Midbrain (tissue), 1 donor: ENCODE measurements around the gene SCYL3.

Experiments
- DNase-seq: peaks from one replicate; lab custom pipeline; 2025; lab: John Stamatoyannopoulos, UW

The SCYL3 gene

DNA sequence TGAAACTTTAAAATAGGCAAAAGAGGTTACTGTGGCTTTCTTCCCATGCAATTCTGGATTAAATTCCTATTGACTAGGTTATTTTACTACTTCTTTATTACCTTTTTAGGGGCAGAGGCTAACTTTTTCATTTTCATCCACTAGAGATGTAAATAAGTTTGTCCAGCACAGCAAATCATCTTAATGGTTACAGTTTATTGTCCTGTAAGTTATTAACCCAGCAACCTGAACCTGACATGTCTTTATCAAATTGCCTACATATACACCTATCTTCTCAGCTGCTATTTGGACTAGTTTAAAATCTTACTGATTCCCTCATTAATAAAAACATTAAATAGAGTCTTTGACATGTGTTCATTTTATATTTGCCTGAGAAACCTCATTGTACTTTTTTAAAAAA lies 6.9 kb upstream of the SCYL3 start:
- no peak for DNase-seq

GRCh38 chr1:169899519-169900217 lies 6.0 kb upstream of the SCYL3 start:
- DNase-seq = no peak

DNA sequence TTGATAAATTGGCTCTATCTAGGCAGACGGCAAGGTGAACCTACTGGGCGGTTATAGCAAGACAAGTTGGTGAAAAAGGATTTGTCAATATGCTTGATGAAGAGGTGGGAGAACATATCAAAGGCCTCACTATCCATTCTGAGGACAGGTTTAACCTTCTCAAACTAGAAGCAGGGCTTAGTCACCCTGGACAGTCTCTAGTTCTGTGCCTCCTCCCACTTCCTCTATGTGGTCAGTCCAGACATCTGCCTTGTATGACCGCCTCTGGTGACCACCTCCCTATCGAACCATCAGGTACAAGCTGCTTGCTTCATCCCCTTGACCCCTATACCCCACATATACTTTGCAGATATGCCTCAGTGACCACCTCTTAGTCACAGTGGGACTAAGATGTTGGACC lies 2.3 kb upstream of the SCYL3 start:
- DNase-seq = no peak

- DNase-seq = peak; percentile 56
These were observed 889 bp upstream of the SCYL3 start for GRCh38 chr1:169894424-169895145.

GRCh38 chr1:169892927-169893644 lies 610 bp downstream of the SCYL3 start:
- peak; percentile 47 for DNase-seq

- no peak for DNase-seq
These were observed 1.3 kb downstream of the SCYL3 start for GRCh38 chr1:169892176-169892926.

GRCh38 chr1:169891539-169891885 lies 2.2 kb downstream of the SCYL3 start:
- DNase-seq = no peak

DNA sequence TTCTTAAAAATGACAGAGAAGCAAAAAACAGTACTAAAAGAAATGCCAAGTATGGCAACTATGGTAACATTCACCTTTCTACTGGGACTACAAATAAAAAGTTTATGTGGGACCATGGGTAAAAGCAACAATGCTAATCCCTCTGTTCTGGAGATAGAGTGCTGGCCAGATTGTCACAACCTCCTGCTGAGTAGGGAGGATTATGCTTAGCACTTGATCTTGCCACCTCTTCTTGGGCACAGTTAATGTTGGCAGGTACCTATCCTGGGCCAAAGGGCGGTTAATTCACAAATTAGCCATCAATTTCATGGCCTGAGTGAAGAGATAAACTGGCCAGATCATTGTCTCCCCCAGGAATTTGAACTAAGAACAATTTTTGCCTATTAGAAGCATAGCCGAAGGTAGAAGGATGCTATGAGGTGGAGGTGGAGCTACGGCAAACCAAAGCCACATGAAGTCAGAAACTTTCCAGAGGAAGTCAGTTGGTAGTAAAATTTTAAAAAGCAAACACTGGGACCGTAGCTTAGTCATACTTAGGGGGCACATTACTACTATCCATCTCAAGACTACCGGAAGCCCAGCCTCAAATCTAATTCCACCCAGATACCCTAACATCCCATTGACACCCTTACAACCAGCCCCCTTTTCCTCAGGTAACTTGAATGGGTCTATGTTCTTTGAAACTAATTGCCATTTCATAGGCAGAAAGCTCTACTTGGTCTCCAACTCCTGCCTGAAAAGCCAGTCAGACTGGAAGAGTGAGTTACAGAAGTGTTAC lies 2.7 kb downstream of the SCYL3 start:
- DNase-seq = no peak

DNA sequence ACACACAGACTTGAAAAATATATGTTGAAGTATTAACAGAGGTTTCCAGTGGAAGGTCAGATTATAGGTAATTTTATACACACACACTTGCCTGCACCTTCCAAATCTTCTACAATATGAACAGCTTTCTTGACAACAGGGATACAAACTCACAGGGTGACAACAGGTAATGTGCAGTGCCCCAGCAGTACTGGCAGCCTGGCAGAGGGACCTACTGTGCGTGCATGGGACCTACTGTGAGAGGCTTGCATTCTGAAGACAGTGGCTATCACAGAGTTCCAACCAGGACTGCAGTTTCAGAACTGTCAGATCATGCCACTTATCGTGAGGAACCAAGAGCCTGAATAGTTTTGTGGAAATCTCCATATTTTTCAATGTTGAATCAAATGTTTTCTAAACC lies 3.8 kb downstream of the SCYL3 start:
- no peak for DNase-seq

- no peak for DNase-seq
These were observed 6.8 kb downstream of the SCYL3 start for GRCh38 chr1:169886931-169887330.

- DNase-seq = no peak
These were observed 7.3 kb downstream of the SCYL3 start for GRCh38 chr1:169886422-169886821.

DNA sequence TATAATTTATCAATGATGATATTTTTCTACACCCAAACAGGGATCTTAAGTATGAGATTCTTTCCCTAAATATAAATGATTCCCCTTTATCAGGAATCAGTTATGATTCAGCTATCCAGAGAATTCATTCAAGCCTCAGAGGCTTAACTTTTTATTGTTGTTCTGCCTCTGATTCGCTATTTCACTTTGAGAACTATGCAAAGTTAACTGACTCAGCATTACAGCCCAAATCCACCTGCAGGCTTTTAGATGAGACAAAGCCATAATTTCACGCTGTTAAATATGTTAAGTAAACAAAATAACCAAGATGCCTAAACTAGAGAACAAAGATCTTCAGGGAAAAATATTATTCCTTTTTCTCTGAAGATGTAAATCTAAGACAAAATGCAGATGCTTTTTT lies 8.5 kb downstream of the SCYL3 start:
- DNase-seq = no peak

DNA sequence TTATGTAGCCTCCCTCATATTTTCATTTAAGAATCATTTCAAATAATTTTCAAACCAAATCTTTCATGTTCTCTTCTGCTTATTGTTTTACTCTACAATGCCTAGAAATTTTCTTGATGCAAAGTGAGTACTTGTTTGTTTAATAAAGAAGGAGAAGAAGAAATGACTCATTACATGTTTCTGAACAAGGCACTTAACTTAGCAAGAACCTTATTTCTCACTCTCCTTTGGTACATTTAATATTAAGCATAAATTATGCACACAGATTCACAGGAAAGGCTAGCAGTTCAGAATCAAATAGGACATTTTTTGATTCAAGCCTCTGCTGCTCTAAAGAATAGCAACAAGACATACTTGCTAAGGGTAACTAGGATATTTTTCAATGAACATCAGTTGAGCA lies 9.1 kb downstream of the SCYL3 start:
- DNase-seq = no peak

DNA sequence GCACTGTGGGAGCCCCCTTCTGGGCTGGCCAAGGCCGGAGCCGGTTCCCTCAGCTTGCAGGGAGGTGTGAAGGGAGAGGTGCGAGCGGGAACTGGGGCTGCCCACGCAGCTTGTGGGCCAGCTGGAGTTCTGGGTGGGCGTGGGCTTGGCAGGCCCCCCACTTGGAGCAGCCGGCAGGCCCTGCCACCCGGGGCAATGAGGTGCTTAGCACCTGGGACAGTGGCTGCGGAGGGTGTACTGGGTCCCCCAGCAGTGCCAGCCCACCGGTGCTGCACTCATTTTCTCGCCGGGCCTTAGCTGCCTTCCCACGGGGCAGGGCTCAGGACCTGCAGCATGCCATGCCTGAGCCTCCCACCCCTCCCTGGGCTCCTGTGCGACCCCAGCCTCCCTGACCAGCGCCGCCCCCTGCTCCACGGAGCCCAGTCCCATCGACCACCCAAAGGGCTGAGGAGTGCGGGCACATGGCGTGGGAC lies 11.6 kb downstream of the SCYL3 start:
- no peak for DNase-seq

DNA sequence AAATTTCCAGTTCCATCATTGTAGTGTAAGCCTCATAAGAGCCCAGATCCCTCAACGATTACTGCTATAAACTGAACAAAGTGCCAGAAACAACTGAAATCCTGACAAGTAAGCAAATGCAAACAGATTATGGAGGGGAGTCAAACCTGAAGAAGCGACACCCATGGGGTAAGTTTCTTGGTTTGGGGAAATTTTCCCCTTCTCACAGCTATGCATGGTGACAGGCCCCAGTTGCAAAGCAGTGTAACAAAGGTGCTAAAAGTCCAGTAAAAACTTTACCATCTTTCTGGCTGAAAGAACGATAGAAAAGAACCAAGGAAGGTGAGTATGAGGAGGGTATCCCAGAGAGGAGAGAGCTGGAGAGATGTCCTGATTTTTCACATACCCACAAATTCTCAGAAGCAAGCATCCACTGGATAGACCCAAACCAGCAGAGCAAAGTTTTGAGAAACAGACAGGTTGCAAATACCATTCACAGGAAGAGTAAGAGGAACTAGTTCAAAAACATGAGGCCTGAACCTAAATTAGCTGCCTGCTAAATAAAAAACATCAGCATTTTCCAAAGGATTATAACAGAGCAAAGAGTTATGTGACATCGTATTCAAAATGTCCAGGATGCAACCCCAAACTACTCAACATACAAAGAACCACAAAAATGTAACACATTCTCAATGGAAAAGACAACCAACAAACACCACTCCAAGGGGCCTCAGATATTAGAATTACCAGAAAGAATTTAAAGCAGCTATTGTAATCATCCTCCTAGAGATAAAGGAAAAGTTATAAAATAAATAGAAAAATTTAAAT lies 14.5 kb downstream of the SCYL3 start:
- no peak for DNase-seq

DNA sequence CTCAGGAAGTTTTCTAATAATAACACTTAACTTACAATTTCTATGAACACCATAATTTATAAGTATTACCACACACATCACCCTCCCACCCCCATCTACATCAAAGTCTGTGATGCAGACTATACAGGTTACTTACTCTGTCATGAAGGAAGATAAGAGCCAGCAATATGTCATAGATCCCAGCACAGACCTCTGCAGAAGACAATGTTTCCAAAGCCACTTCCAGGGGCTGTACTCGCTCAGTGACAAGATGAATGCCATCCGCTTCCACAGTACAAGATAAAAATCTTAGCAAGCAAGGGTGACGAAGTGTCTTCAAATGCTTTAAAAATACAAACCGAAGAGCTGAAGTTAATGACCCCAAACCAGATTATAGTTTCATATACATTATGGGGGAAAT lies 15.2 kb downstream of the SCYL3 start:
- DNase-seq = no peak

- no peak for DNase-seq
These were observed 15.8 kb downstream of the SCYL3 start for GRCh38 chr1:169877800-169878491.

GRCh38 chr1:169874229-169874628 lies 19.5 kb downstream of the SCYL3 start:
- no peak for DNase-seq

- no peak for DNase-seq
These were observed 20.0 kb downstream of the SCYL3 start for GRCh38 chr1:169873582-169874199.

DNA sequence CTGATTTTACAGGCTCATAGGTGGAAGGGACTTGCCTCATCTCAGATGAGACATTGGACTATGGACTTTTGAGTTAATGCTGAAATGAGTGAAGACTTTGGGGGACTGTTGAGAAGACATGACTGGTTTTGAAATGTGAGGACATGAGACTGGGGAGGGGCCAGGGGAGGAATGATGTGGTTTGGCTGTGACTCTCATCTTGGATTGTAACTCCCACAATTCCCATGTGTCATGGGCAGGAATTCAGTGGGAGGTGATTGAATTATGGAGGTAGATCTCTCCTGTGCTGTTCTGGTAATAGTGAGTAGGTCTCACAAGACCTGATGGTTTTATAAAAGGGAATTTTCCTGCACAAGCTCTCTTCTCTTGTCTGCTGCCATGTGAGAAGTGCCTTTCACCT lies 20.8 kb downstream of the SCYL3 start:
- DNase-seq = no peak
